Ramos (cell line): ENCODE data around the gene CNN2.

ENCODE experiments used
- in situ Hi-C: fragments of 300-500 bp; cut with MboI; formaldehyde crosslinking; loops from one replicate; pipeline ENCODE4 v1.14.3; 2022; ENCODE audit warnings: low sequenced_read_pairs; ENCODE audit not compliant: unreplicated experiment

The CNN2 gene

DNA sequence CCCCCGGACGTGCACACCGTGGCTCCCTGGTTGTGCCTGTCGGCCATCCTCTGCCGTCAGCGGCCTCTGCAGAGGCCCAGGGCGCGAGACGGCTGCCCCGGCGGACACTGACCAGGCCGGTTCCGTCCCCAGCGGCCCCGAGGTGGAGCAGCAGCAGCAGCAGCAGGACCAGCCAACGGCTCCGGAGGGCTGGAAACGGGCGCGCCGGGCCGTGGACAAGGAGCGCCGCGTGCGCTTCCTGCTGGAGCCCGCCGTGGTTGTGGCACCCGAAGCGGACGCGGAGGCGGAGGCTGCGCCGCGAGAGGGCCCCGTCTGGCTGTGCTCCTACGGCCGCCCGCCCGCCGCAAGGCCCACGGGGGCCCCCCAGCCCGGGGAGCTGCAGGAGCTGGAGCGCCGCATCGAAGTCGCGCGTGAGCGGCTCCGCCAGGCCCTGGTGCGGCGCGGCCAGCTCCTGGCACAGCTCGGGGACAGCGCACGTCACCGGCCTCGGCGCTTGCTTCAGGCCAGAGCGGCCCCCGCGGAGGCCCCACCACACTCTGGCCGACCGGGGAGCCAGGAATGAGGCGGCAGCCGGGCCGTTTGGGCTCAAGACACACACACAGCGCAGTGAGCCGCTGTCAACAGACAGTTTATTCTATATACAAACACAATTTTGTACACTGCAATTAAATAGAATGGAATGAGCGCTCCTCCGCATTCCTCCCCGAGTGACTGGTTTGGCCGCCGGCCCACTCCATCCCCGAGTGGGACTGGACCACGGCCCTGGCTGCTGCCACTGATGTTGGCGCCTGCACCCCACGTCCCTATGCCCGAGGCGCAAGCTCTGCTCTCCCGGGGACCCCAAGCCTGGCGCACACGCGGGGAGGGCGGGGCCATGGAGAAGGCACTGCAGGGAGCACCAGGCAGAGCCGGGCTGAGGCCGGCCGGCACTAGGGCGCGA, 17.1 kb upstream of the CNN2 start:
- in situ Hi-C loops = no loop called here

GRCh38 chr19:1009981-1010538, 16.3 kb upstream of the CNN2 start:
- in situ Hi-C loops = no loop called here

DNA sequence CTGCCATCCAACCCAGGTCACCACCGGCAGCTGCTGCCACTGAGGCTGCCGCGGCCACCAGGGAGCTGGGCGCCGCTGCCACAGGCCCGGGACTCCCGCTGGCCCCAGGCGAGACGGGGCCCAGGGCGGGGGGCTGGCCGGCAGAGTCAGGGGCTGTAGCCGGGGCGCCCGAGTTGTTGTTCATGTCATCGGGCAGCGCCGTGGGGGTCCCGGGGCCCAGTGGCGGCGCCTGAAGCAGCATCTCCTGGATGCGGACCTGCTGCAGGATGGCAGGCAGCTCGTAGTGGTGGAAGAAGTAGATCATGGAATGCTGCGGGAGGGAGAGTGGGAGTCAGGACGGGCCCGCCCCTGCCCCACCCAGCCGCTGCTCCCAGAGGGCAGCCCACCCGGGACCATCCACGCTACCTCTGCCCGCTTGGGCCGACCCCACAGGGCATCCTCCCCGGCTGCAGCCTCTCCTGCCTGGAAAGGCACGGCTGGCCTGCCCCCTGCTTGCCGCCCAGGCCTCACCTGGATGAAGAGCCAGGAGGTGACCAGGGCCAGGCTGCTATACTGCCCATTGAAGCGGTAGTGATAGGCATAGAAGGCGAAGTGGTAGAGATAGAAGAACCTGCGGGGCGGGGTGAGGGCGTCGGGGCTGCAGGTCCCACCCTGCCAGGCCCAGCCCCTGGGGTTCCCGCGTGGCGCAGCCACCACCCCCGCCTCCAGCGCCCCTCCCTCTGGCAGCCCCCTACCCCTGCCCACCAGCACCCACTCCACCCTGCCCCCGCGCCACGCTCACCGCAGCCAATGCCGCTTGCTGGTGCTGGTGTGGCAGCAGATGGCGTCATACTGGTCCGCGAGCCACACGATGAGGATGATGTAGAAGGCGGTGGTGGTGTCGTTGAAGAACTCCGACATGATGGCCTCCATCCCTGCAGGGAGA, 15.6 kb upstream of the CNN2 start:
- in situ Hi-C loops = no loop called here

GRCh38 chr19:1011831-1012333, 14.5 kb upstream of the CNN2 start:
- in situ Hi-C loops = no loop called here

DNA sequence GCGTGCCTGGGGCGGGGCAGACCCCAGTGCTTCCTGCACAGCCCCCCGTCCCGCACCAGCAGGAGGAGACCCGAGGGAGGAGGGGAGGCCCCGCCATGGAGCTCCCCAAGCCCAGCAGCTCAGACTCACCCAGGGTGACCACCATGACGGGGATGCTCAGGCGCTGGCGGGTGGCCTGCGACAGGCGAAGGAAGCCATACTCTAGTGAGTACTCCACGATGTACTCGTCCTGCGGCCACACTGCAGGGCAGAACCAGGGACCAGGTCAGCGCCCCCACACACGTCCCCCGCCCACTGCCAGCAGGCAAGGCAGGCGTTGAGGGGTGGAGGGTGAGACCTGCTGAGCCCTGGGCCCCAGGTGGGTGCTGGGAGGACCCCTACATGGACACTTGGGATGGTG, 14.1 kb upstream of the CNN2 start:
- in situ Hi-C loops = no loop called here

DNA sequence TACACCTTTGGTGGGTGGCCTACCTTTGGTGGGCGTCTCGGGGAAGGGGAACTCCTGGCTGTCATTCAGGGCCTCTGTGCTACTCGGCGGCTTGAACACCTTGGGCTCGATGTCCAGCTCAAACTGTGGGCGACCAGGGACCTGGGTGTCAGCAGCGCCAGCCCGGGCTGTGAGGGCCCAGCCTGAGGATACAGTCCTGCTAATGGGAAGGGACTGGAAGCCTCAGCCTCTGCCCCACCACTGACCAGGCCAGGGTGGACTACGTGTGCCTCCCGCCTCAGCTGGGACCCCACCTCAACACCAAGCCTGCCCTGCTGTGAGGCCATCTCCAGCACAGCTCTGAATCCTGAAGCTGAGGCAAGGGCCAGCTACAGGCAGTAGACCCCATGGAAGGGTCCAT, 13.2 kb upstream of the CNN2 start:
- in situ Hi-C loops = no loop called here

DNA sequence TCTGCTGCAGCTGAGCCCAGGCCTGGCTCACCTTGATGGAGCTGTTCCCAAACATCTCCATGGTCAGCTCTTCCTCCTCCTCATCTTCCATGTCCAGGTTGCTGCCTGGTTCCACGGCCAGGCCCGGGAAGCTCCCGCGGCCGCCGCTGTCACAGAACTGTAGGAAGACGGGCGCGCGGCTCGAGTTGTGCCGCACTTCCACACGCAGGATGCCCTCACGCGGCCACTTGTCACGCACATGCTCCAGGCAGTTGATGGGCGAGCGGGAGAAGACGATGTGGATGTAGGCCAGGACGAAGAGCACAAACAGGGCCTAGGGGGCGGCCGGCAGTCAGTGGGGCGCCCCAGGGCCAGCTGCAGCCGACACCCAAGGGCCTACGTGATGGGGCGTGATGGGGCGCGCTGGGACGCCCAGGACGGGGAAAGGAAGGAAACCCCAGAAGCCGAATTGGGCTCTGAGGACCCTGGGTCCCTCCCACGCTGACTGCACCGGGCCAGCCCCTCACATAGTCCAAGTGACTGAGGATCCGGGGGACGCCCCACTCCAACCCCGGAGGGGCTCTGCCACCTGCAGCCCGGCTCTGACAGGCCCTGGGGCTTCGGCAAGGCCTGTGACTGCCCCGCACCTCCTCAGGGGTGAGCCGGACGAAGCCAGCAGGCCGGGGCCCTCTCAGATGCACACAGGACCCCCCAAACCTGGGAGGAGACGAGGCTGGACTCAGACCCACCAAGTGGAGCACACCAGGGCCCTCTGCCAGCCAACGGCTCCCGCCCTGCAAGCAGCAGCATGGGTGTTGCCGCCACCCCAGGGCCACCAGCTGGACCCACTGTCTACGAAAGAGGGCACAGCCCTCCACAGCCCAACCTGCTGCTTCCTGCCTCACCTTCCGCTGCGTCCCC, 12.0 kb upstream of the CNN2 start:
- in situ Hi-C loops = no loop called here

DNA sequence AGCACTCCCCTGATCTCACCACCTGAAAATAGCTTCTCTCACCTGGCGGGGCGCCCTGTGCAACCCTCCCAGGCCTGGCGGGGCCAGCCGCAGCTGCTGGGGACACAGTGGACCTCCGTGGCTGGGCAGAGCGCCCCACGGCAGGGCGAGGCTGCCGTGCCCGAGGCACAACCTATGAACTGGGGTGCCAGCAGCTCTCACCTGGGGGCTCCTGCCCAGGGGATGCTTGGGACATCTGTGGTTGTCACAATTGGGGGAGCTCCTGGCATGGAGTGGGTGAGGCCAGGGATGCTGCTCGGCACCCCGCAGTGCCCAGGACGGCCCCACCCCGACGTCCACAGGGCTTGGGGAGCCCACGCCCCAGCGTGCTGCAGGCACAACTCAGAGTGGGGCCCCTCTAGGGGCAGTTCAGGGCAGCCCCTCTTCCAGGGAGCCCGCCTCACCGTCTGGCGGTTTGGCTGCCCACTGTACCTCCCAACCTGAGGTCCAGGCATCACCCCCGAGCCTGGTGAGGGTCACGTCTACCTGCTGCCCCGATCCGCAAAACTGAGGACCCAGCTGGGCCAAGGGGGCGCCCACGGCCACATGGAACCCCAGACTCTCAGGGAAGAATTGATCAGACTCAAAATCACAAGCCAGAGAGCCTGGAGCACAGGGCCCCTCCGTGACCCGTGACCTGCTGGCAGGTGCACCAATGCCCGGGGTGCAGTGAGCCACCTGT, 11.2 kb upstream of the CNN2 start:
- in situ Hi-C loops = no loop called here

GRCh38 chr19:1015782-1016646, 10.4 kb upstream of the CNN2 start:
- in situ Hi-C loops = no loop called here

GRCh38 chr19:1016647-1017114, 9.7 kb upstream of the CNN2 start:
- in situ Hi-C loops = no loop called here

- in situ Hi-C loops = no loop called here
Observed at GRCh38 chr19:1017115-1017905, 9.1 kb upstream of the CNN2 start.

- in situ Hi-C loops = no loop called here
Observed at GRCh38 chr19:1017906-1018305, 8.5 kb upstream of the CNN2 start.

DNA sequence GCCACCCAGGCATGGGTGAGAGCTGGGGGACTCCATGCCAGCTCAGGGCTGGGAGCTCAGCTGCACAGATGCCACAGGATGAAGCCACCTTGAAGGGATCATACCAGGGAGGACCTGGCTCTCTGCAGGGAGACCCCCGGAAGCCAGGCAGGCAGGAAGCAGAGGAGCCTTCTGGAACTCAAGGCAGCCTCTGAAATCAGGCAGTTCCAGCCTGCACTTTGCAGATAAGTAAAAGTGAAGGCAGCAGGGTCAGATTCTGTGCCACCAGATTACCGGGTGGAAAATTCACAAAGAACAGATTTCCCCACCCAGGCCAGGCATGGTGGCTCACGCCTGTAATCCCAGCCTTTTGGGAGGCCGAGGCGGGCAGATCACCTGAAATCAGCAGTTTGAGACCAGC, 8.0 kb upstream of the CNN2 start:
- in situ Hi-C loops = no loop called here

DNA sequence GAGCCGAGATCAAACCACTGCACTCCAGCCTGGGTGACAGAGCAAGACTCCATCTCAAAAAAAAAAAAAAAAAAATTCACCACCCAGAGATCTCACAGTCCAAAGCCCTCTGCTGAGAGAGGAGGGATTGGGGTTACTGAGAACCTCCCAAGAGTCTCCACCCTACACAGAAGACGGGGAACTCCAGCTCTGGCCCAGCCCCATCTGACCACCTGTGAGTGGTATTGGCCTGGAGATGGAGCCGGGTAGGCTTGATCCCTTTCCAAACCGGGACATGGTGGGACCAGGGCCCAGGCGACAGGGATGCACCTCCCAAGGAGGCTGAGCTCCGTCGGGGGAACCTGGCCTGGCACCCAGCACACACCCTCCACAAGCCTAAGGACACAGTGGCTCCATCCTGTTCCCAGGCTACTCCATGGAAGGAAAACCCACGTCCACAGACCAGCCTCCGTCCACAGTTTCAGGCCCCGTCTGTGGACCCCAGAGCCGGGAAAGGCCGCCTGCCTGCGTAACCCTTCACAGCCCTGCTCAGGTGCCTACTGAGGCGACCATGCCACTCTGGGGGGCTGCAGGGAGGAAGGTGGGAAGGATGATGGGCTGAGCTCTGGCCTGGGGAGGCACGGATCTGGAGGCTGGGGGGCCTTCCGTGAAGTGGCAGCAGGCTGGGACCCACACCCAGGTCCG, 7.3 kb upstream of the CNN2 start:
- in situ Hi-C loops = no loop called here

DNA sequence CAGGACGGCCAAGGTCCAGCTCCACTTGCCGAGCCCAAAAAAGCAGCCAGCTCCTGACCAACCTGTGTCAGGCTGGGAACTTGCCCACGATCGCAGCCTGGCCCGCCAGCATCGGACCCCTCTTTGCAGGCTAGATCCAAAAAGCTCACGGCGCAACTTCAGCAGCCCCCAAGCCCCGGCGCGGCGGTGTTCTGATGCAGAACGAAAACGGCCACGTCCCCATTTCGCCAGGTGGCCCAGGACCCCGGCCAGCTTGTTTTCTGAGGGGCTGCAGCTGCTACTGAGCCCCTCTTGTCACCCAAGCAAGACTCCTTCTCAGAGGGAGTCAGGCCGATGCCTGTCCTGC, 6.8 kb upstream of the CNN2 start:
- in situ Hi-C loops = no loop called here

GRCh38 chr19:1019980-1020867, 6.2 kb upstream of the CNN2 start:
- in situ Hi-C loops = no loop called here
